ENCODE data around the gene CBX3.

The CBX3 gene

GRCh38 chr7:26153823-26154783 is 47.4 kb upstream of the CBX3 start:
- no peaks in the 10 kb centered on the region for H3K9me3 ChIP-seq (ENCODE audit: severe bottlenecking)
- H3K4me1 ChIP-seq (ENCODE audit: insufficient read depth, poor library complexity, severe bottlenecking) = peaks cover 37% of the 10 kb centered on the region
- DNase-seq (ENCODE audit: low spot score) (no peak), ATAC-seq (ENCODE audit: low read depth) (peak; percentile 21; the same call in 1 of the 3 replicates)
- H3K27me3 ChIP-seq (ENCODE audit: insufficient read depth, poor library complexity, severe bottlenecking) = no peaks in the 10 kb centered on the region
- no peaks in the 10 kb centered on the region for H3K36me3 ChIP-seq (ENCODE audit: low read depth)
- H3K4me3 ChIP-seq (ENCODE audit: severe bottlenecking) = peak overlapping the region; percentile 60
- no peak for TF ChIP-seq CTCF (IDR thresholded peaks at IDR 0.05; ENCODE audit: poor library complexity, severe bottlenecking)
- peak overlapping the region; percentile 70 for H3K27ac ChIP-seq (ENCODE audit: poor library complexity, severe bottlenecking)

- no peak for TF ChIP-seq CTCF (IDR thresholded peaks at IDR 0.05; ENCODE audit: poor library complexity, severe bottlenecking)
- peaks cover 41% of the 10 kb centered on the region for H3K4me1 ChIP-seq (ENCODE audit: insufficient read depth, poor library complexity, severe bottlenecking)
- no peaks in the 10 kb centered on the region for H3K9me3 ChIP-seq (ENCODE audit: severe bottlenecking)
- H3K4me3 ChIP-seq (ENCODE audit: severe bottlenecking) = peak overlapping the region; percentile 9
- H3K27ac ChIP-seq (ENCODE audit: poor library complexity, severe bottlenecking) = peak overlapping the region; percentile 70
- no peaks in the 10 kb centered on the region for H3K27me3 ChIP-seq (ENCODE audit: insufficient read depth, poor library complexity, severe bottlenecking)
- ATAC-seq (ENCODE audit: low read depth) (peak; percentile 52), DNase-seq (ENCODE audit: low spot score) (no peak)
- H3K36me3 ChIP-seq (ENCODE audit: low read depth) = no peaks in the 10 kb centered on the region
These were observed 45.8 kb upstream of the CBX3 start for GRCh38 chr7:26155531-26156375.

GRCh38 chr7:26156451-26157420 is 44.8 kb upstream of the CBX3 start:
- Histone ChIP-seq H3K4me3 (ENCODE audit: severe bottlenecking) (peak overlapping the region; percentile 9), H3K27ac (ENCODE audit: poor library complexity, severe bottlenecking) (peak overlapping the region; percentile 70), H3K36me3 (ENCODE audit: low read depth) (no peaks in the 10 kb centered on the region), H3K4me1 (ENCODE audit: insufficient read depth, poor library complexity, severe bottlenecking) (peaks cover 41% of the 10 kb centered on the region), H3K9me3 (ENCODE audit: severe bottlenecking) (no peaks in the 10 kb centered on the region), H3K27me3 (ENCODE audit: insufficient read depth, poor library complexity, severe bottlenecking) (no peaks in the 10 kb centered on the region)
- no peak for DNase-seq (ENCODE audit: low spot score)
- TF ChIP-seq CTCF (IDR thresholded peaks at IDR 0.05; ENCODE audit: poor library complexity, severe bottlenecking) = no peak
- ATAC-seq (ENCODE audit: low read depth) = peak; percentile 77

- Histone ChIP-seq H3K4me3 (ENCODE audit: severe bottlenecking) (no peak overlapping the region), H3K9me3 (ENCODE audit: severe bottlenecking) (no peaks in the 10 kb centered on the region), H3K27ac (ENCODE audit: poor library complexity, severe bottlenecking) (peak overlapping the region; percentile 70), H3K4me1 (ENCODE audit: insufficient read depth, poor library complexity, severe bottlenecking) (peaks cover 41% of the 10 kb centered on the region), H3K27me3 (ENCODE audit: insufficient read depth, poor library complexity, severe bottlenecking) (no peaks in the 10 kb centered on the region), H3K36me3 (ENCODE audit: low read depth) (no peaks in the 10 kb centered on the region)
- no peak for DNase-seq (ENCODE audit: low spot score)
- ATAC-seq (ENCODE audit: low read depth) = no peak
- no peak for TF ChIP-seq CTCF (IDR thresholded peaks at IDR 0.05; ENCODE audit: poor library complexity, severe bottlenecking)
These were observed 43.9 kb upstream of the CBX3 start for GRCh38 chr7:26157520-26158105.
